CD4-positive, alpha-beta memory T cell (primary cell): ENCODE data around the gene GATM. TPM values are rescaled to one million over a fixed set of nuclear protein-coding genes. Genes with fewer than 3 reads are reported as not detected.
A peak's percentile ranks its signal among the peaks of the same experiment; 100 is the strongest.

Source experiments
- CTCF ChIA-PET: fragments of 350-600 bp; sonication (Branson Sonifier 250); formaldehyde crosslinking; loops from one replicate; lab custom pipeline; 2021; ENCODE audit warnings: inconsistent platforms; ENCODE audit not compliant: partially characterized antibody; lab: Charles Lee
- POLR2A ChIA-PET: fragments of 350-600 bp; sonication (Branson Sonifier 250); formaldehyde crosslinking; loops from one replicate; lab custom pipeline; 2021; ENCODE audit not compliant: partially characterized antibody; lab: Charles Lee
- DNase-seq, 5 donors: peaks; one replicate each; pipeline versions ENCODE4 v3.0.0 to v3.0.0-alpha.2; 2020 to 2022; ENCODE audit warnings: mixed read lengths in 1 of 5
- H3K27ac ChIP-seq: one replicate; pipeline ENCODE4 v1.7.0; 2013; ENCODE audit warnings: low read depth, low read length
- H3K27me3 ChIP-seq: 2 replicates; pipeline ENCODE4 v1.7.0; 2013; ENCODE audit warnings: mild to moderate bottlenecking, low read length, moderate library complexity; ENCODE audit not compliant: insufficient read depth
- H3K36me3 ChIP-seq: 2 replicates; pipeline ENCODE4 v1.7.0; 2013; ENCODE audit warnings: mild to moderate bottlenecking, low read length, moderate library complexity; ENCODE audit not compliant: insufficient read depth
- H3K4me1 ChIP-seq: 2 replicates; pipeline ENCODE4 v1.7.0; 2013; ENCODE audit warnings: mild to moderate bottlenecking, low read length, moderate library complexity; ENCODE audit not compliant: insufficient read depth
- H3K4me3 ChIP-seq, 2 donors: one replicate each; pipeline ENCODE4 v1.7.0; 2013; ENCODE audit warnings: low read length in 2 of 2, mild to moderate bottlenecking in 1 of 2
- H3K9me3 ChIP-seq, 2 donors: one replicate each; pipeline ENCODE4 v1.7.0; 2013; ENCODE audit warnings: low read length in 2 of 2, control low read depth in 1 of 2; ENCODE audit not compliant: control insufficient read depth in 1 of 2
- H3K27ac Mint-ChIP-seq, 7 donors: one replicate each; pipeline ENCODE4 v1.8.0; 2020 to 2021; ENCODE audit warnings: mixed read lengths in 7 of 7, mild to moderate bottlenecking in 6 of 7, inconsistent platforms in 3 of 7, moderate library complexity in 3 of 7
- H3K27me3 Mint-ChIP-seq, 2 donors: one replicate each; pipeline ENCODE4 v1.8.0; 2020 to 2021; ENCODE audit warnings: mixed read lengths in 2 of 2
- H3K36me3 Mint-ChIP-seq, 2 donors: one replicate each; pipeline ENCODE4 v1.8.0; 2020 to 2021; ENCODE audit warnings: mixed read lengths in 2 of 2, inconsistent platforms in 1 of 2, mild to moderate bottlenecking in 1 of 2
- H3K4me1 Mint-ChIP-seq, 4 donors: one replicate each; pipeline ENCODE4 v1.8.0; 2020 to 2021; ENCODE audit warnings: mixed read lengths in 4 of 4, mild to moderate bottlenecking in 1 of 4
- H3K4me3 Mint-ChIP-seq, 8 donors: one replicate each; pipeline ENCODE4 v1.8.0; 2020 to 2021; ENCODE audit warnings: mixed read lengths in 8 of 8, mild to moderate bottlenecking in 7 of 8, moderate library complexity in 6 of 8, inconsistent platforms in 3 of 8
- H3K9me3 Mint-ChIP-seq, 8 donors: one replicate each; pipeline ENCODE4 v1.8.0; 2020 to 2021; ENCODE audit warnings: mixed read lengths in 8 of 8, mild to moderate bottlenecking in 5 of 8, inconsistent platforms in 3 of 8, moderate library complexity in 1 of 8
- intact Hi-C: fragments of 100-400 bp; cut with micrococcal nuclease; formaldehyde crosslinking; loops from one replicate; pipeline ENCODE4 v1.15.1; 2023
- polyA plus RNA-seq, 2 donors: library from polyadenylated mRNA; unstranded; fragments of 300-500 nt; fragmentation: Illumina TruSeq; gene quantifications; one replicate each; pipeline ENCODE4 v1.2.3, GENCODE V29; 2021
- total RNA-seq, 2 experiments: library from RNA; stranded (reverse); gene quantifications; one replicate each; pipeline ENCODE4 v1.2.3, GENCODE V29; 2021

The GATM gene
- total and polyA plus RNA-seq, 4 experiments from 2014 or later, result 0.26 to 1.6 (median 1.1) TPM; not detected in 1

- H3K27ac Mint-ChIP-seq, result peak overlapping the region in 1 of 7 donors; percentile 85
- H3K36me3 ChIP-seq, result peaks cover 28% of the 10 kb centered on the region
- ChIA-PET CTCF (interaction anchor here (0.9 to 1.5 kb wide), 5 partner anchors 10 to 49 kb away, joined by 3 to 4 read pairs (median 3); no protein-coding TSS in a partner anchor), POLR2A (no interaction called here)
- intact Hi-C loops, result no loop called here
- H3K27me3 Mint-ChIP-seq, result no peaks in the 10 kb centered on the region
- H3K4me1 Mint-ChIP-seq, result peaks cover 26 to 50% (median 39%) of the 10 kb centered on the region in 4 donors
- H3K36me3 Mint-ChIP-seq, result peaks cover 30 to 61% of the 10 kb centered on the region in 2 donors
- no peaks in the 10 kb centered on the region for H3K9me3 Mint-ChIP-seq
- H3K9me3 ChIP-seq, result no peaks in the 10 kb centered on the region
- no peak overlapping the region for H3K4me3 ChIP-seq
- H3K4me1 ChIP-seq, result peaks cover 30% of the 10 kb centered on the region
- no peak overlapping the region for H3K27ac ChIP-seq
- DNase-seq, result no peak
- no peak overlapping the region for H3K4me3 Mint-ChIP-seq
- H3K27me3 ChIP-seq, result no peaks in the 10 kb centered on the region
Measured at GRCh38 chr15:45409596-45409995, 31.3 kb upstream of the GATM start.

- H3K9me3 ChIP-seq, result no peaks in the 10 kb centered on the region
- no peak for DNase-seq
- Mint-ChIP-seq H3K9me3 (no peaks in the 10 kb centered on the region), H3K4me1 (peaks cover 18 to 41% (median 28%) of the 10 kb centered on the region in 4 donors), H3K4me3 (no peak overlapping the region), H3K36me3 (peaks cover 30 to 50% of the 10 kb centered on the region in 2 donors), H3K27ac (peak overlapping the region in 3 of 7 donors; percentile 10 to 57 (median 20)), H3K27me3 (no peaks in the 10 kb centered on the region)
- ChIA-PET POLR2A (no interaction called here), CTCF (interaction anchor here (1.2 kb wide), 1 partner anchor 8 kb away, joined by 4 read pairs; no protein-coding TSS in a partner anchor)
- peaks cover 28% of the 10 kb centered on the region for H3K36me3 ChIP-seq
- H3K27ac ChIP-seq, result no peak overlapping the region
- H3K27me3 ChIP-seq, result no peaks in the 10 kb centered on the region
- H3K4me3 ChIP-seq, result no peak overlapping the region
- intact Hi-C loops, result no loop called here
- peaks cover 28% of the 10 kb centered on the region for H3K4me1 ChIP-seq
Measured at GRCh38 chr15:45407786-45408185, 29.4 kb upstream of the GATM start.

GRCh38 chr15:45402955-45403877 is 24.9 kb upstream of the GATM start:
- CTCF ChIA-PET, result interaction anchor here (0.8 to 5.6 kb wide), 14 partner anchors 8 to 236 kb away, joined by 3 to 35 read pairs (median 5); no protein-coding TSS in a partner anchor
- Histone ChIP-seq H3K27me3 (no peaks in the 10 kb centered on the region), H3K36me3 (peaks cover 10% of the 10 kb centered on the region), H3K9me3 (no peaks in the 10 kb centered on the region), H3K27ac (peak overlapping the region; percentile 89), H3K4me1 (peaks cover 32% of the 10 kb centered on the region), H3K4me3 (peak overlapping the region; percentile 71 to 77)
- POLR2A ChIA-PET, result interaction anchor here (0.7 to 4.1 kb wide), 13 partner anchors 8 to 277 kb away, joined by 3 to 73 read pairs (median 6); partner anchors contain the start of genes BLOC1S6 and SQOR
- DNase-seq, result peak in 2 of 5 donors; percentile 13 to 14
- no peaks in the 10 kb centered on the region for H3K9me3 Mint-ChIP-seq
- H3K4me1 Mint-ChIP-seq, result peaks cover 20 to 41% (median 34%) of the 10 kb centered on the region in 4 donors
- no peaks in the 10 kb centered on the region for H3K27me3 Mint-ChIP-seq
- intact Hi-C loops, result loop anchor here (1.0 to 2.0 kb wide), 5 partner anchors 54 to 976 kb away; partner anchors contain the start of genes CTDSPL2 and SLC30A4
- H3K36me3 Mint-ChIP-seq, result peaks cover 12 to 28% of the 10 kb centered on the region in 2 donors
- H3K4me3 Mint-ChIP-seq, result peak overlapping the region; percentile 89 to 95 (median 92)
- H3K27ac Mint-ChIP-seq, result peak overlapping the region; percentile 73 to 98 (median 76)

- CTCF ChIA-PET, result interaction anchor here (0.7 to 6.8 kb wide), 19 partner anchors 9 to 276 kb away, joined by 3 to 77 read pairs (median 4); partner anchors contain the start of gene BLOC1S6
- peaks cover 12 to 23% of the 10 kb centered on the region in 2 donors for H3K36me3 Mint-ChIP-seq
- H3K9me3 Mint-ChIP-seq, result no peaks in the 10 kb centered on the region
- H3K27ac ChIP-seq, result peak overlapping the region; percentile 89
- DNase-seq, result peak; percentile 91 to 97 (median 96)
- peak overlapping the region; percentile 91 to 99 (median 95) for H3K4me3 Mint-ChIP-seq
- POLR2A ChIA-PET, result interaction anchor here (0.8 to 4.1 kb wide), 14 partner anchors 9 to 276 kb away, joined by 3 to 73 read pairs (median 4); partner anchors contain the start of genes BLOC1S6 and SQOR
- peak overlapping the region; percentile 97 to 99 (median 98) for H3K27ac Mint-ChIP-seq
- H3K4me1 Mint-ChIP-seq, result peaks cover 20 to 41% (median 32%) of the 10 kb centered on the region in 4 donors
- peaks cover 32% of the 10 kb centered on the region for H3K4me1 ChIP-seq
- H3K4me3 ChIP-seq, result peak overlapping the region; percentile 71 to 77
- H3K27me3 Mint-ChIP-seq, result no peaks in the 10 kb centered on the region
- intact Hi-C loops, result loop anchor here (1.0 to 2.0 kb wide), 5 partner anchors 55 to 976 kb away; partner anchors contain the start of genes CTDSPL2 and SLC30A4
- H3K27me3 ChIP-seq, result no peaks in the 10 kb centered on the region
- H3K36me3 ChIP-seq, result peaks cover 8% of the 10 kb centered on the region
- H3K9me3 ChIP-seq, result no peaks in the 10 kb centered on the region
Measured at GRCh38 chr15:45402162-45402954, 24.0 kb upstream of the GATM start.

- Histone ChIP-seq H3K4me3 (peak overlapping the region; percentile 71 to 77), H3K27ac (peak overlapping the region; percentile 89), H3K4me1 (peaks cover 32% of the 10 kb centered on the region), H3K36me3 (peaks cover 2% of the 10 kb centered on the region), H3K9me3 (no peaks in the 10 kb centered on the region), H3K27me3 (no peaks in the 10 kb centered on the region)
- peak overlapping the region; percentile 91 to 99 (median 95) for H3K4me3 Mint-ChIP-seq
- peak in 1 of 5 donors; percentile 5 for DNase-seq
- peaks cover 7 to 18% of the 10 kb centered on the region in 2 donors for H3K36me3 Mint-ChIP-seq
- POLR2A ChIA-PET, result interaction anchor here (0.8 to 4.1 kb wide), 14 partner anchors 10 to 275 kb away, joined by 3 to 73 read pairs (median 4); partner anchors contain the start of genes BLOC1S6 and SQOR
- H3K9me3 Mint-ChIP-seq, result no peaks in the 10 kb centered on the region
- peak overlapping the region; percentile 97 to 99 (median 98) for H3K27ac Mint-ChIP-seq
- CTCF ChIA-PET, result interaction anchor here (0.7 to 6.8 kb wide), 18 partner anchors 10 to 275 kb away, joined by 3 to 77 read pairs (median 4); partner anchors contain the start of gene BLOC1S6
- intact Hi-C loops, result loop anchor here (1.0 to 2.0 kb wide), 5 partner anchors 56 to 975 kb away; partner anchors contain the start of genes CTDSPL2 and SLC30A4
- H3K27me3 Mint-ChIP-seq, result peaks cover 0 to 1% of the 10 kb centered on the region in 2 donors
- peaks cover 19 to 37% (median 30%) of the 10 kb centered on the region in 4 donors for H3K4me1 Mint-ChIP-seq
Measured at GRCh38 chr15:45401665-45402161, 23.4 kb upstream of the GATM start.
